Measurements from ENCODE around the gene TFEB. TPM values are rescaled to one million over a fixed set of nuclear protein-coding genes. Genes with fewer than 3 reads are reported as not detected.

TFEB gene
- total RNA-seq, 1 experiment from 2014 or later = 1.8 TPM

DNA sequence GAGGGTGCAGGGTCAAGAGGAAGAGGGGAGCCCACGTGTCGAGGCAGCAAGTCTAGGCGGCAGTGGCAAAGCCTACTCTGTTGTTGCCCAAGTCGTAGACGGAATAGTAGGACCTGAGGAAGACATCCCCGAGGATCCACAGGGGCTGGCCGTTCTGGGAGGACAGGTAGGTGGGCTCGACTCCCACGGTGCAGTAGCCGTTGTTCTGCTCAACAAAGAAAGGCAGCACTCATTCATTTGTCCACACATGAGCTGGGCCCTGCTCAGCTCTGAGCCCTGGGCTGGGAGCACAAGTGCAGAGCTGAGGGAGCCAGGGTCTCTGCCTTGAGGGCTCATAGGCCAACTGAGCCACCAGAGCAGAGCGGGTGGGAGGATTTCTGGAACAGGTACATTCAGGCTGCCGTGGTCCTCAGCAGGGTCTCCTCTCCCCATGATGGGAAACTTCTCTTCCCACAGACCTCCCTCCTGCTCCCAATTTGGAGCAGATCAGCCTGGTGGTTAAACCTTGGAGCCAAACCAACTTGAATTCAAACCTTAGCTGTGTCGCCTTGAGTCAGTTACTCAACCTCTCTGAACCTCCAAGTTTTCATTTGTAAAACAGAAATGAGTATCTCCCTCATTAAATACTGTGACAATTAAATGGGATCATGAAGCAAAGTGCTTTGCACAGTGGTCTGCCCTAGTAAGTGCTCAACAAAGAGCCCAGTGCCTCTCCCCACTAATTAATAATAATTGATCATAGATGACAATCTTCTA, 1.6 kb upstream of the TFEB start:
- H3K9me3 ChIP-seq (ENCODE audit: low read depth, low read length, poor library complexity, severe bottlenecking) = no peaks in the 10 kb centered on the region
- no peaks in the 10 kb centered on the region for H3K27me3 ChIP-seq (replicated peaks; ENCODE audit: insufficient read depth, low read depth, low read length, poor library complexity)
- no TSS peak for BruUV-seq (replicated peaks)
- DNase-seq (ENCODE audit: low spot score) = no peak
- intact Hi-C loops (cut with micrococcal nuclease; ENCODE audit: unreplicated experiment) = no loop called here
- no peak overlapping the region for H3K27ac ChIP-seq (ENCODE audit: low read depth, low read length, poor library complexity, severe bottlenecking)
- ChIA-PET POLR2A (ENCODE audit: low non-redundant PET) (no interaction called here), CTCF (interaction anchor here (2.0 kb wide), 1 partner anchor 50 kb away, joined by 4 read pairs; the partner anchor contains the start of gene TOMM6)
- H3K4me3 ChIP-seq (ENCODE audit: low read depth, low read length, poor library complexity, severe bottlenecking) = no peak overlapping the region
- no peak for TF ChIP-seq EZH2 (IDR thresholded peaks at IDR 0.05; ENCODE audit: borderline replicate concordance, low read depth, low read length, poor library complexity, severe bottlenecking)
- TF ChIP-seq, protein P1, sequence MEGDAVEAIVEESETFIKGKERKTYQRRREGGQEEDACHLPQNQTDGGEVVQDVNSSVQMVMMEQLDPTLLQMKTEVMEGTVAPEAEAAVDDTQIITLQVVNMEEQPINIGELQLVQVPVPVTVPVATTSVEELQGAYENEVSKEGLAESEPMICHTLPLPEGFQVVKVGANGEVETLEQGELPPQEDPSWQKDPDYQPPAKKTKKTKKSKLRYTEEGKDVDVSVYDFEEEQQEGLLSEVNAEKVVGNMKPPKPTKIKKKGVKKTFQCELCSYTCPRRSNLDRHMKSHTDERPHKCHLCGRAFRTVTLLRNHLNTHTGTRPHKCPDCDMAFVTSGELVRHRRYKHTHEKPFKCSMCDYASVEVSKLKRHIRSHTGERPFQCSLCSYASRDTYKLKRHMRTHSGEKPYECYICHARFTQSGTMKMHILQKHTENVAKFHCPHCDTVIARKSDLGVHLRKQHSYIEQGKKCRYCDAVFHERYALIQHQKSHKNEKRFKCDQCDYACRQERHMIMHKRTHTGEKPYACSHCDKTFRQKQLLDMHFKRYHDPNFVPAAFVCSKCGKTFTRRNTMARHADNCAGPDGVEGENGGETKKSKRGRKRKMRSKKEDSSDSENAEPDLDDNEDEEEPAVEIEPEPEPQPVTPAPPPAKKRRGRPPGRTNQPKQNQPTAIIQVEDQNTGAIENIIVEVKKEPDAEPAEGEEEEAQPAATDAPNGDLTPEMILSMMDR (conservative IDR thresholded peaks at IDR 0.05; ENCODE audit: low read depth, low read length) = no peak
- H3K36me3 ChIP-seq (ENCODE audit: insufficient read depth, low read length, poor library complexity, severe bottlenecking) = no peaks in the 10 kb centered on the region
- peaks cover 26% of the 10 kb centered on the region for H3K4me1 ChIP-seq (ENCODE audit: insufficient read depth, low read length, poor library complexity, severe bottlenecking)

DNA sequence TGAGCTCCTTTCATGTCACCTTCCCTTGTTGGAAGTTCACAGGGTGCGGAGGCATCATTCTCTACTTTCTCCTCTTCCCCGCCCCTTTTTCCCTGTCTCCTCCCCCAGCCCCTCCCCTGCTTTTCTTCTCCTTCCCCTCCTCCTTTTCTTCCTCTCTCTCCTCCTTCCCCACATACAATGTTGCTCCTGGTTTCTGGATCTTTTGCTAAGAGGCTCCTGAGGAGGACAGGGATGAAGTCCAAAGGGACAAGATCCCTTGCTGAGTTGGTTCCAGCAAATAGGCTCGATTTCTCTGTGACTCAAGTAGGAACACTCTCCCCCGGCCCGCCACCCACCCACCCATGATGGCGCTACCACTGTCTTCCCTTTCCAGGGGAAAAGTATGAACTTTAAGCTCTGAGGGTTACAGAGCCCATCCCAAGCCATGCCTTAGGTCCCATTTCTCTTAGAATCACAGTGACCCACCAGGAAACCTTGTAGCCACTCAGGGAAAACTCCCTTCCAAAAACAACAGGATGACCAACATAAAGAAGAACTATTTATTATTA, 852 bp upstream of the TFEB start:
- H3K27ac ChIP-seq (ENCODE audit: low read depth, low read length, poor library complexity, severe bottlenecking) = no peak overlapping the region
- H3K4me3 ChIP-seq (ENCODE audit: low read depth, low read length, poor library complexity, severe bottlenecking) = peak overlapping the region; percentile 74
- POLR2A ChIA-PET (ENCODE audit: low non-redundant PET) = no interaction called here
- intact Hi-C loops (cut with micrococcal nuclease; ENCODE audit: unreplicated experiment) = no loop called here
- CTCF ChIA-PET = interaction anchor here (2.0 kb wide), 1 partner anchor 51 kb away, joined by 4 read pairs; the partner anchor contains the start of gene TOMM6
- no TSS peak for BruUV-seq (replicated peaks)
- no peaks in the 10 kb centered on the region for H3K36me3 ChIP-seq (ENCODE audit: insufficient read depth, low read length, poor library complexity, severe bottlenecking)
- TF ChIP-seq, protein P1 (conservative IDR thresholded peaks at IDR 0.05; ENCODE audit: low read depth, low read length) = no peak
- no peak for TF ChIP-seq EZH2 (IDR thresholded peaks at IDR 0.05; ENCODE audit: borderline replicate concordance, low read depth, low read length, poor library complexity, severe bottlenecking)
- H3K9me3 ChIP-seq (ENCODE audit: low read depth, low read length, poor library complexity, severe bottlenecking) = no peaks in the 10 kb centered on the region
- H3K27me3 ChIP-seq (replicated peaks; ENCODE audit: insufficient read depth, low read depth, low read length, poor library complexity) = no peaks in the 10 kb centered on the region
- DNase-seq (ENCODE audit: low spot score) = peak; percentile 22
- H3K4me1 ChIP-seq (ENCODE audit: insufficient read depth, low read length, poor library complexity, severe bottlenecking) = peaks cover 26% of the 10 kb centered on the region

DNA sequence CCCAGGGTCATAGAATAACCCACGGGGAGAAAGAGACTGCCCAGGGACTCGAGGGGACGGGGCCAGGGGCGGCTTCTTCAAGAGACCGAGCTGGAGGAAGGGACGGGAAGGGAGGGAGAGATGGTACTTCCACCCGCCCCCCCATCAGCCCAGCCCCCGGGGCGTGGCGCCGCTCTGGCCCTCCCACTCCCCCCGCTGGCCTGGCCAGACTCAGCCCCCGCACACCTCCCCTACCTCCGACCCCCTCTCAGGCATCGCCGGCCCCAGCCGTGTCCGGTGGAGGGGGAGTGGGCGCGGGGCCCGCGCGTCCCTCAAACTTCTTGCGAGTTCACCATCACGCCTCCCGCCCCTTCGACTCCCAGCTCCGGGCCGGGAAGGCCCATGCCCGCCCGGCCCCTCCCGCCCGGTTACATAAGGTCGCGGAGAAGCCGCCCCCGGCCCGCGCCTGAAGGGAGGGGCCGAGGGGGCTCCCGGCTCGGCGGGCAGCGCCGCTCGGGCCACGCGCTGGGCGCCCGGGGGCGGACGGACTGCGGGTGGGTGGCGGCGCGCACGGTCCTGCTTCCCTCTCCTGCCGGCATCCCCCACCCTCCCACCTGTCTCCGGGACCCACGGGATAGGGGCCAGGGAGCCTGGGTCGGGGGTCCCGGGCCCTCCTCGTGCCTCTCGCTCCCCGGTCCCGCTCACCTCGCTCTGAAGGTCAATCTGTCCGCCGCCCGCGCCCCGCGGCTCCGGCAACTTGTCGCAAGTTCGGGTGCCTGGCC, 562 bp downstream of the TFEB start:
- H3K27ac ChIP-seq (ENCODE audit: low read depth, low read length, poor library complexity, severe bottlenecking) = peak overlapping the region; percentile 54
- H3K36me3 ChIP-seq (ENCODE audit: insufficient read depth, low read length, poor library complexity, severe bottlenecking) = no peaks in the 10 kb centered on the region
- TF ChIP-seq EZH2 (IDR thresholded peaks at IDR 0.05; ENCODE audit: borderline replicate concordance, low read depth, low read length, poor library complexity, severe bottlenecking) = no peak
- TF ChIP-seq, protein P1 (conservative IDR thresholded peaks at IDR 0.05; ENCODE audit: low read depth, low read length) = no peak
- POLR2A ChIA-PET (ENCODE audit: low non-redundant PET) = interaction anchor here (0.5 kb wide), 1 partner anchor 176 kb away, joined by 3 read pairs; no protein-coding TSS in a partner anchor
- no TSS peak for BruUV-seq (replicated peaks)
- H3K4me3 ChIP-seq (ENCODE audit: low read depth, low read length, poor library complexity, severe bottlenecking) = peak overlapping the region; percentile 74
- DNase-seq (ENCODE audit: low spot score) = peak; percentile 78
- no peaks in the 10 kb centered on the region for H3K9me3 ChIP-seq (ENCODE audit: low read depth, low read length, poor library complexity, severe bottlenecking)
- CTCF ChIA-PET = interaction anchor here (0.6 to 2.0 kb wide), 9 partner anchors 14 to 1156 kb away, joined by 3 to 8 read pairs (median 4); partner anchors contain the start of gene TOMM6
- peaks cover 31% of the 10 kb centered on the region for H3K4me1 ChIP-seq (ENCODE audit: insufficient read depth, low read length, poor library complexity, severe bottlenecking)
- intact Hi-C loops (cut with micrococcal nuclease; ENCODE audit: unreplicated experiment) = no loop called here
- no peaks in the 10 kb centered on the region for H3K27me3 ChIP-seq (replicated peaks; ENCODE audit: insufficient read depth, low read depth, low read length, poor library complexity)
